ENCODE measurements around the gene IFI44L. TPM values are rescaled to one million over a fixed set of nuclear protein-coding genes. Genes with fewer than 3 reads are reported as not detected.

The IFI44L gene
- polyA plus RNA-seq, 1 of the 3 experiments (the other 2 are of a cell fraction) = 1.1 TPM

- H3K9me3 ChIP-seq = no peaks in the 10 kb centered on the region
- no peaks in the 10 kb centered on the region for H3K79me2 ChIP-seq (ENCODE audit: insufficient read depth)
- H2AFZ ChIP-seq (ENCODE audit: low read depth) = no peak overlapping the region
- no peak overlapping the region; a peak in 1 of 4 replicates for H3K4me3 ChIP-seq (ENCODE audit: low read depth in 2 of 2, low read length in 1 of 2)
- POLR2A ChIA-PET = no interaction called here
- H3K36me3 ChIP-seq (replicated peaks in 1 of 2; ENCODE audit: control insufficient read depth in 1 of 2, insufficient read depth in 2 of 2, low read length in 1 of 2) = no peaks in the 10 kb centered on the region
- CTCF ChIA-PET = interaction anchor here (0.7 to 2.0 kb wide), 5 partner anchors 11 to 489 kb away, joined by 3 to 16 read pairs (median 3); no protein-coding TSS in a partner anchor
- no peaks in the 10 kb centered on the region for H3K27me3 ChIP-seq (ENCODE audit: insufficient read depth)
- H3K9me2 ChIP-seq = no peaks in the 10 kb centered on the region
- TF ChIP-seq CTCF (IDR thresholded peaks at IDR 0.05) (peak; percentile 62), MXI1 (IDR thresholded peaks at IDR 0.05; ENCODE audit: low read depth, low read length) (no peak), SMC3 (IDR thresholded peaks at IDR 0.05; ENCODE audit: low read depth, low read length) (peak; percentile 41), RAD21 (IDR thresholded peaks at IDR 0.05; ENCODE audit: low read length) (peak; percentile 72), GATA2 (CRISPR knock-in tag; IDR thresholded peaks at IDR 0.05) (no peak)
- H3F3A ChIP-seq (replicated peaks; ENCODE audit: insufficient read depth) = peaks cover 50% of the 10 kb centered on the region
- peaks cover 4 to 20% of the 10 kb centered on the region in 2 experiments for H3K4me1 ChIP-seq (ENCODE audit: control insufficient read depth in 1 of 2, insufficient read depth in 2 of 2, low read depth in 1 of 2, low read length in 1 of 2)
- H3K27ac ChIP-seq (ENCODE audit: low read depth in 2 of 2, low read length in 1 of 2) = peak overlapping the region; percentile 67 to 79; a peak in 3 of 4 replicates
- H3K4me2 ChIP-seq = peak overlapping the region; percentile 44
- H4K20me1 ChIP-seq (ENCODE audit: insufficient read depth) = no peaks in the 10 kb centered on the region
- peak overlapping the region; percentile 20; the same call in 1 of the 2 replicates for H3K9ac ChIP-seq
- peak; percentile 14 for DNase-seq
Measured at GRCh38 chr1:78688697-78689096, 68.4 kb downstream of the IFI44L start.

GRCh38 chr1:78690516-78690915 is 70.3 kb downstream of the IFI44L start:
- Histone ChIP-seq H3K9me2 (no peaks in the 10 kb centered on the region), H3K27me3 (ENCODE audit: insufficient read depth) (no peaks in the 10 kb centered on the region), H3K36me3 (replicated peaks in 1 of 2; ENCODE audit: control insufficient read depth in 1 of 2, insufficient read depth in 2 of 2, low read length in 1 of 2) (peaks cover 0 to 2% of the 10 kb centered on the region in 2 experiments), H3K4me3 (ENCODE audit: low read depth in 2 of 2, low read length in 1 of 2) (no peak overlapping the region), H2AFZ (ENCODE audit: low read depth) (no peak overlapping the region), H3K4me2 (no peak overlapping the region; the same call in 1 of the 2 replicates), H3K4me1 (ENCODE audit: control insufficient read depth in 1 of 2, insufficient read depth in 2 of 2, low read depth in 1 of 2, low read length in 1 of 2) (peaks cover 0 to 20% of the 10 kb centered on the region in 2 experiments; a peak in 3 of 4 replicates), H3K9me3 (no peaks in the 10 kb centered on the region), H3K79me2 (ENCODE audit: insufficient read depth) (no peaks in the 10 kb centered on the region), H3F3A (replicated peaks; ENCODE audit: insufficient read depth) (peaks cover 52% of the 10 kb centered on the region), H3K9ac (no peak overlapping the region), H4K20me1 (ENCODE audit: insufficient read depth) (no peaks in the 10 kb centered on the region), H3K27ac (ENCODE audit: low read depth in 2 of 2, low read length in 1 of 2) (no peak overlapping the region; a peak in 1 of 4 replicates)
- no peak for TF ChIP-seq MAX (IDR thresholded peaks at IDR 0.05; ENCODE audit: low read depth)
- peak; percentile 29; the same call in 1 of the 2 replicates for TF ChIP-seq TCF12 (IDR thresholded peaks at IDR 0.05)
- ChIA-PET POLR2A (no interaction called here), CTCF (interaction anchor here (0.6 to 1.3 kb wide), 2 partner anchors 74 to 807 kb away, joined by 3 read pairs; no protein-coding TSS in a partner anchor)
- DNase-seq = no peak
- 85% methylated on average over 3 of the region's 3 CpGs for whole genome bisulfite sequencing (ENCODE audit: low lambda C conversion rate)

GRCh38 chr1:78691995-78692747 is 71.9 kb downstream of the IFI44L start:
- peak overlapping the region in 1 of 2 experiments; percentile 57; a peak in 2 of 4 replicates for H3K27ac ChIP-seq (ENCODE audit: low read depth in 2 of 2, low read length in 1 of 2)
- peak; percentile 91 for TF ChIP-seq JUND (IDR thresholded peaks at IDR 0.05)
- TF ChIP-seq FOXM1 (IDR thresholded peaks at IDR 0.05; ENCODE audit: low read depth) = peak; percentile 88; the same call in 1 of the 2 replicates
- no peak; the same call in 1 of the 2 replicates for TF ChIP-seq MEF2A (IDR thresholded peaks at IDR 0.05; ENCODE audit: borderline replicate concordance, low read depth)
- TF ChIP-seq PBX3 (IDR thresholded peaks at IDR 0.05) = peak; percentile 90
- TF ChIP-seq MAX (IDR thresholded peaks at IDR 0.05; ENCODE audit: low read depth) = no peak; the same call in 1 of the 2 replicates
- no peak for TF ChIP-seq ELF1 (IDR thresholded peaks at IDR 0.05)
- TF ChIP-seq FOSL2 (IDR thresholded peaks at IDR 0.05; ENCODE audit: borderline replicate concordance, low read depth) = peak; percentile 93
- TF ChIP-seq USF2 (IDR thresholded peaks at IDR 0.05; ENCODE audit: borderline replicate concordance, low read depth, low read length) = no peak
- TF ChIP-seq TCF12 (IDR thresholded peaks at IDR 0.05) = peak; percentile 83
- no peak for TF ChIP-seq MXI1 (IDR thresholded peaks at IDR 0.05; ENCODE audit: low read depth, low read length)
- TF ChIP-seq EZH2phosphoT487 (IDR thresholded peaks at IDR 0.05; ENCODE audit: borderline replicate concordance, low read depth) = no peak
- TF ChIP-seq RXRA (IDR thresholded peaks at IDR 0.05; ENCODE audit: borderline replicate concordance, low read depth) = peak; percentile 45; the same call in 1 of the 2 replicates

More at GRCh38 chr1:78691995-78692747, 71.9 kb downstream of the IFI44L start:
- 7% methylated on average over 4 of the region's 4 CpGs for WGBS (ENCODE audit: low lambda C conversion rate)
- DNase-seq = no peak
- Histone ChIP-seq H3K4me1 (ENCODE audit: control insufficient read depth in 1 of 2, insufficient read depth in 2 of 2, low read depth in 1 of 2, low read length in 1 of 2) (peaks cover 0 to 20% of the 10 kb centered on the region in 2 experiments; a peak in 3 of 4 replicates), H3F3A (replicated peaks; ENCODE audit: insufficient read depth) (peaks cover 51% of the 10 kb centered on the region), H3K9ac (no peak overlapping the region), H3K4me3 (ENCODE audit: low read depth in 2 of 2, low read length in 1 of 2) (no peak overlapping the region), H2AFZ (ENCODE audit: low read depth) (no peak overlapping the region), H3K9me2 (no peaks in the 10 kb centered on the region), H3K36me3 (replicated peaks in 1 of 2; ENCODE audit: control insufficient read depth in 1 of 2, insufficient read depth in 2 of 2, low read length in 1 of 2) (peaks cover 0 to 6% of the 10 kb centered on the region in 2 experiments), H4K20me1 (ENCODE audit: insufficient read depth) (no peaks in the 10 kb centered on the region), H3K79me2 (ENCODE audit: insufficient read depth) (no peaks in the 10 kb centered on the region), H3K4me2 (peak overlapping the region; percentile 23; the same call in 1 of the 2 replicates), H3K27me3 (ENCODE audit: insufficient read depth) (no peaks in the 10 kb centered on the region), H3K9me3 (peaks cover 5% of the 10 kb centered on the region; the same call in 1 of the 2 replicates)
- CTCF ChIA-PET = interaction anchor here (1.2 kb wide), 1 partner anchor 547 kb away, joined by 3 read pairs; no protein-coding TSS in a partner anchor
- POLR2A ChIA-PET = no interaction called here

Data from SK-N-SH (cell line).